ENCODE data around the gene SANBR.
"Not testable (repeated sequence)": the region's sequence is repeated elsewhere in the genome, so short reads cannot be mapped to it uniquely, and the experiment has no call there.

Gene SANBR

DNA sequence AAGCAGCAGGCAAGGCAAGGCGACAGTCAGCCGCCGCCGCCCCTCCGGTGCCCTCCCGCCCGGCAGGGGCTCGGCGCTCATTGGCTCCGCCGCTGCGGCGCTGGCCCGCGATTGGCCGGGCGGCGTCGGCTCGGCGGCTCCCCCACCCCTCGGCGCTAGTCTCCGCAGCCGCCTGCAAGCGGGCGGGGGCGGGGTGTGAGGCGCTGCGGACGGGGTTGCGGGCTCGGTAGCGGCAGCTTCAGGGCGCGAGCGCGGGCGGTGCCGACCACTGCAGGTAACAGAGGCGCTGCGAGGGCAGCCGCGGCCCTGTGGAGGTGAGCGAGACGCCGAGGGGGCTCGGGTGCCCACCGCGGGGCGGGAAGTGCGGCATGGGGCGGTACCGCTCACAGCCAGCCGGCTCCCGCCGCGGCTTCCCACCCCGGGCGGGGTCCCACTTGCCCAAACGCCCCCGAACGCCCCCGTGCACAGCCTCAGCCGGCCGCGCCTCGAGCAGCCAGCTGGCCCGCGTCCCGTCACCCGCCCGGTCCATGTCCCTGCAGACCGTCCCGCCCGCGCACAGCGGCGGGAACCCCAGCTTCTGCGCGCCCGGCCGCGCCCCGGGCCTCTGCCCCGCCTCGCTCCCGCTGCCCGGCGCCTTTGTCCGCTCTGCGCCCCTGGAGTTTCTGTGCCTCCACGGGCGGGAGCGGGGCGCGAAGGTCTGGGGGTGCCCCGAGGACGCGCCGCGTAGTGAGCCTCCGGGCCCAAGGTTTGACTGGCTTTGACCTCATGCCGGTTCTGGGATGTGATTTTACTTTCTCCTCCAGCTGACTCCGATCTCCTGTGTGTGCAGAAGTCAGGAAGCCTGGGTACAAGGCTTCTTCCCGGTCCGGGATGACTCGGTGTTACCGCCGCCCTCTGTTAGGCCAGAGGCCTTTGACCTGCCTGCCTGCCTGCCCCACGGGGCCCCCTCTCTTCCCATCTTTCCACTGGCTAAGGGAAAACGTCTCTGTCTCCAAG, at the start of gene SANBR:
Gene SANBR, plus strand, starts transcription at position 158 of the 996 bp plus-strand sequence. CDS start 4,480 bp downstream, outside the sequence.
- DNase-seq, result peak; percentile 96

DNA sequence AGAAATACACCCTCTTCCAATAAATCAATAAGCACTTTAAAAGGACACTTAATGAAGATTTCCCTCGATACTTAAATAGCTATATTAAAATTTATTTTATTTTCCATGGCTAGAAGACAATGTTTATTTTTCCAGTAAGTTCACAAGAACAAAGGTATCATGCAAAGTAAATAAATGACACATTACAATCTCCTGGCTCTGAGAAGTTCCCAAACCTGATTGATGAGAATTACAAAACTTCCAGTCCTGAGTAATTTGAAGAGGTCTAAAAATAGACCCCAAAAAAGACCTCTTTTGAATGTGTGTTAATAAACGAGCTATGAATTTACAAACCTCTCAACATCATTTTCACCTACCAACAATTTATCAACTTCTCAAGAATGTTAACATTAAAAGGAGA, 49.7 kb upstream of the SANBR start:
- peak; percentile 81 for DNase-seq

DNA sequence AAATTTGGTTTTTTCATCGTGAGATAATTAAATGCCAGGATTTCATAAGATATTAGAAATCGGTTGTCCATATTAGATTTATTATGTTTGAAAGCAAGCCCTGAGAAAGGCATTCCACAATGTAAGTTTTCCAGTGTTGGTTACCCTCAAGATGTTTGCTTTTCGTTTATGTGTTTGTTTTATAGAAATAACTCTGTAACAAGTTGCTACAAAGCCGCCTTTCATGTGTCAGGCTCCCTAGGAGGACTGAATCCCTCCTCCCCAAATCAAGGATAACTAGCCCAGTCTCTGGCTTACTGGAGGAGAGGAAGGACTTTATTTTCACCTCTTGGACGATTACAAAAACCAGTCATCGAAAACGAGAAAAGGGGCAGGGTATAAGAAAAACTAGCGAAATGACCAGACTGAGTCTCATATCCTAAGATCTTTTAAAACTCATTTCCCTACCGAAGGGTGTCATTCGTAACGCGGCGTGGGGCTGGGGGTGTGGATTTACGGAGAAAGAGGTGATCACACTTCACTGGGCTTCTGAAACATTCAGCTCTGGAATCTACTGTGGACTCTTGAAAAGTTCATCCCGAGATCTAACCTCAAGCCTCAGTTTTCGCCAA, 49.2 kb upstream of the SANBR start:
- DNase-seq, result peak; percentile 62

DNA sequence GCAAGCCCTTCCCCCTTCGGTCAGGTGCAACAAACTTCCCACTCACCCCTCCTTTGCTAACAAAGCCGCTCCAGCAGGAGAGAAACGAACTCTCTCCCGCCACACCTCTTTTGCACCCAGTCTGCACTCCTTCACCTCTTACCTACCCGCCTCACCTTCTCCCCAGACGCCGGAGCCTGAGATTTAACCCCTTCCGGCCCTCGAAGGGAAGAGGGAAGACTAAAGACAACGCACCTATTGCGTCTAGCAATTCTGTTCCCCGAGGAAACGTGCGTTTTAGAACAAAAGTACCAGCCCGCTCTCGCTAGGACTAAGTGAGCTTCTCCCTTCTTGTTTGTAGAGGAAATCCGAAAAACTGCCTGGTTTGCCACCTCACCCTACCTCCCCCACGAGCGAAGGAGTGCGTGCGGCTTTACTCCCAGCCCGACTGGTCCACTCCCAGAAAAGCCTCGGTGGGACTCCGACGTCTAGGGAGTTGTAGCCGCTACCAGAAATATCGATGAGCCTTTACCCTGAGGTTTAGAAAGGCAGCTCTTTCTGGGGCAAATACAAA, 48.6 kb upstream of the SANBR start:
- DNase-seq, result peak; percentile 94

DNA sequence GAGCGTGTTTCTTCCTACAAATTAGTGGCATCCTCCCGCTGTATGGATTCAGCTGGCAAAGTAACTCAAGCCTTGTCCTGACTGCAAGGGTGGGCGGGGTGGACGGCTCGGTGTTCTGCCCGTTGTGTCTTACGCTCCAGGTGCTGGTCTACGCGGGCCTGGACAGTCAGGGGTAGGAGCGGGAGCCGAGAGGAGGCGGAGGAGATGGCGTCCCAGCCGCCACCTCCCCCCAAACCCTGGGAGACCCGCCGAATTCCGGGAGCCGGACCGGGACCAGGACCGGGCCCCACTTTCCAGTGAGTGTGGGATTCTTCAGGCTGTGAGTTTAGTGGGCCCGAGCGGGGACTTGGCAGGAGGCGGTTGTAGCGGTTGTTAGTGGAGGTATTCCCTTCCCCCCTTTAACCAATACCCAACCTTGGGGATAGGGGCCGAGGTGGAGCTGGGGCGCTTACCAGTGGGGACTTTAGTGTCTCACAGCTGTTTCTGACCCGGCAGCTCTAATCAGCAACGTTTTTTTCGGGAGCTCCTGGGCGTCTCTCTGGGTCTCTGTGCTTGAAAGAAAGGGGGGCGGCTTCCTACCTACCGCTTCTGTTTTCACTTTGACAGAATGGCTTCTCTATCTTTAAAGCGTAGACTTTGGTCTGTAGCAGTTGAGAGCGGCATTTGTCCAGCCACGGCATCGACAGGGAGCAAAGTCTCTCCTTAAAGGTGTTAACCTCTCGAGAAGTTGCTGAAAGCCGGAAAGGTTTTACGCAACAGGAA, 47.9 kb upstream of the SANBR start, which contains the start of the genes PEX13 and PUS10:
Gene PEX13, plus strand, starts transcription at position 165 of the 762 bp plus-strand sequence. Its CDS starts 40 bp downstream, at position 205.
Gene PUS10, minus strand, starts transcription at position 700 of the 762 bp plus-strand sequence. CDS start 6,365 bp downstream, outside the sequence.
- DNase-seq, result peak; percentile 94

DNA sequence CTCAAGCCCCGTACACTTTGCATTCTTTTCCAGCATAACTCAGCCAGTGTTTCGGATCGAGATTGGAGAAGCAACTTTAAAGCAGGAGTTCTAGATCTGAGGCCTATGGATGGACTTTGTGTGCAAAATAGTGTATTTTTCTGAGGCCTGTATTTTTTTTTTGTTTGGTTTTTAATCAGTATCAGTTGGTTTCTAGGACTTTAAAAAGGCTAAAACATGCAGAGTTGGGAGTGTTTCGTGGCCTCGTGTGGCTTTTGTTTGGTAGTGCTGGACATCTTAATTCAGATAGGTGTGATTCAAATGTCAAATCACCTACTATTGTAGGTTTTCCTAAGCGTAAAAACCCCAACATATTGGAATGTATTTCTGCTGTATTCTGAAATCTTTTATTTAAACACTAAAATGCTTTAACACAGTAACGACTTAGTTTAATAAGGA, 47.3 kb upstream of the SANBR start:
- peak; percentile 49 for DNase-seq

DNA sequence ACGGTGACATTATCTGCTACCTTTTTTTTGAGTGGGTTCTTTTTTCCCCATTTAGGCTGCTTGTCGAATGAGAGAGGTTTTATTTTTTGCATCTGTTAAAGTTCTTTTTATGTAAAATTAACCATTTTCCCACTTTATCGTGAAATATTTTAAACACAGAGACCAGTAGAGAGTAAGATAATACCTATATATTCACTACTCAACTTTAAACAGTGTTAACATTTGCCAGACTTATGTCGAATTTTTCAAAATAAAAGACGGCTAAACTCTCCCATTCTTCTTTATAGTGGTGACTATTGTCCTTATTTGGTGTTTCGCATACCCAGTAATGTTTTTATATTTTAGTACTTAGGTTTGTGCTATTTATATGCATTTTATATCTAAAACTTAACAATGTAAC, 46.9 kb upstream of the SANBR start:
- no peak for DNase-seq

DNA sequence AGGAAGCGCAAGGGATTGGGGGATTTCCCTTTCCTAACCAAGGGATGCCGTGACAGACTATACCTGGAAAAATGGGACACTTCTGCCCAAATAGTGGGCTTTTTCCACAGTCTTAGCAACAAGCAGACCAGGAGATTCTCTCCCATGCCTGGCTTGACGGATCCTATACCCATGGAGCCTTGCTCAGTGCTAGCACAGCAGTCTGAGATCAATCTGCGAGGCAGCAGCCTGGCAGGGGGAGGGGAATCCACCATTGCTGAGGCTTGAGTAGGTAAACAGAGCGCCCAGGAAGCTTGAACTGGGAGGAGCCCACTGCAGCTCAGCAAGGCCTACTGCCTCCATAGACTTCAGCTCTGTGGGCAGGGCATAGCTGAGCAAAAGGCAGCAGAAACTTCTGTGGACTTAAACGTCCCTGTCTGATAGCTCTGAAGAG, 44.4 kb upstream of the SANBR start:
- DNase-seq, result no peak

DNA sequence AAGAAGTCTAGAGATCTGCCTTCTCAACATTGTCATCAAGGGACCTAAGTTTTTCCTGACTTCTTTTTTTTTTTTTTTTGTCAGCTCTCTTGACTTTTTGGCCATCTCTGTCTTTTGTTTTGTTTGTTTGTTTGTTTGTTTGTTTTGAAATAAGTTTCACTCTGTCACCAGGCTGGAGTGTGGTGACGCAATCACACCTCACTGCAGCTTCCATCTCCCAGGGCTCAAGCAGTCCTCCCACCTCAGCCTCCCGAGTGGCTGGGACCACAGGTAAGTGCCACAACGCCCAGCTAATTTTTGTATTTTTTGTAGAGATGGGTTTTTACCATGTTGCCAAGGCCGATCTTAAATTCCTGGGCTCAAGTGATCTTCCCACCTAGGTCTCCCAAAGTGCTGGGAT, 42.0 kb upstream of the SANBR start:
- DNase-seq, result no peak

DNA sequence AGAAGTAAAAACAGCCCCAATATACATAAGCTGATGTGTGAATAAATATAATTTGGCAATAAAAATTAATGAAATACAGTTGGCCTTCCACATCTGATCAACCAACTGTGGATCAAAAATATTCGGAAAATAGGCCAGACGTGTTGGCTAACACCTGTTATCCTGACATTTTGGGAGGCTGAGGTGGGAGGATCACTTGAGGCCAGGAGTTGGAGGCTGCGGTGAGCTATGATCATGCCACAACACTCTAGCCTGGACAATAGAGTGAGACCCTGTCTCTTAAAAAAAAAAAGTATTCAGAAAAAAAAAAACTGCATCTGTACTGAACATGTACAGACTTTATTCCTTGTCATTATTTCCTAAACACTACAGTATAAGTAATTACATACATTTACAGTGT, 36.1 kb upstream of the SANBR start:
- DNase-seq, result no peak

DNA sequence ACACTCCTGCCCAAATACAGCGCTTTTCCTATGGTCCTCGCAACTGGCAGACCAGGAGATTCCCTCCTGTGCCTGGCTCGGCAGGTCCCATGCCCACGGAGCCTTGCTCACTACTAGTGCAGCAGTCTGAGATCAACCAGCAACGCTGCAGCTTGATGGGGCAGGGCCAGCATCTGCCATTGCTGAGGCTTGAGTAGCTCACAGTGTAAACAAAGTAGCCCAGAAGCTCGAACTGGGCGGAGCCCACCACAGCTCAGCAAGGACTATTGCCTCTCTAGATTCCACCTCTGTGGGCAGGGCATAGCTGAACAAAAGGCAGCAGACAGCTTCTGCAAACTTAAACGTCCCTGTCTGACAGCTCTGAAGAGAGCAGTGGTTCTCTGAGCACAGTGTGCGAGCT, 31.1 kb upstream of the SANBR start:
- not testable (repeated sequence) for DNase-seq

DNA sequence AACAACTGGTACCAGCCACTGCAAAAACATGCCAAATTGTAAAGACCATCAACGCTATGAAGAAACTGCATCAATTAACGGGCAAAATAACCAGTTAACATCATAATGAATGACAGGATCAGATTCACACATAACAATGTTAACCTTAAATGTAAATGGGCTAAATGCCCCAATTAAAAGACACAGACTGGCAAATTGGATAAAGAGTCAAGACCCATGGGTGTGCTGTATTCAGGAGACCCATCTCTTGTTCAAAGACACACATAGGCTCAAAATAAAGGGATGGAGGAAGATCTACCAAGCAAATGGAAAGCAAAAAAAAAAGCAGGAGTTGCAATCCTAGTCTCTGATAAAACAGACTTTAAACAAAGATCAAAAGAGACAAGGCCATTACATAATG, 29.0 kb upstream of the SANBR start:
- DNase-seq, result not testable (repeated sequence)

DNA sequence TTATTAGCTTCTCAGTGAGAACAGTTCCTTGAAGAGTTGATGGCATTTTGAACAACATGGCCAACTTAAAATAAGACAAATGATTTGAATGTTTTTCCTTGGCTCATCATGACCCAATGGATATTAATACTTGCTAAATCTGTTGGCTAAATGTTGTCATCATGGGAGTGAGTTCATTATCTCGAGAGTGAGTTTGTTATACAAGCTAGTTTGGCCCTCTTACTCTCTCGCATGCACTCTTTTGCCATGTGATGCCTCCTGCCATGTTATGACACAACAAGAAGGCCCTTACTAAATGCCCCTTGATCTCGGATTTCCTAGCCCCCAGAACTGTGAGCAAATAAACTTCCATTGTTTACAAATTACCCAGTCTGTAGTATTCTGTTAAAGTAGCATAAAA, 22.9 kb upstream of the SANBR start:
- no peak for DNase-seq

DNA sequence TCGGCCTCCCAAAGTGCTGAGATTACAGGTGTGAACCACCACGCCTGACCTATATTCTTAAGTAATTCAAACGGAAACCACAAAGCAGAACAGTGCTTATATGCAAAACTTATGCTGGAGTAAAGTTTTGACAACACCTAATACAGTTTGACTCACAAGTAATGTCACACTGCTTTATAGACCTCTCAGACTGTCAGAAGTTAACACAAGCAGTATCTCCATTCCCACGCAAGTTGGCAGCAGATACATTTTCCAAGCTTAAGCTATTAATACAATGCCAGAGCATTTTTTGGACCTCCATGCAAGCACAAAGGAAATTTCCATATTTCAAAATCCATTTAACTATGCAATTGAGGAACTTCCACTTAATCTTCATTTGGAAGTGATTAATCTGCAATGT, 21.0 kb upstream of the SANBR start:
- no peak for DNase-seq

DNA sequence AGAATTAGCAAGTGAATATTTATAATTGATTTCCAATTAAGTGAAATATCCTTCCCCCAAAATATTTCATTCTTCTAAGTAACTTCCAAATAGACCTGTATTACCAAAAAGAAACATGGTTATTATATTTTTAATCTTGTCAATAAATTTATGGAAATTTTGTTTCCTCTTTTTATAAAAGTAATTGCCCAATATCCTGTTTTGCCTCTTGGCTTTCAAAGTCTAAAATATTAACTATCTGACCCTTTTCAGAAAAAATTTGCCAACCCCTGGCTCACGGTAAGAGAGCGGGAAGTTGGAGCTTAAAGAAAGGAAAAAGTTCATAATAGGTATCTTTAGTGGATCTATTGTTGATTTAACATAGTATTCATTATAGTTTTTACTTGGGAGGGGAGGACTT, 20.4 kb upstream of the SANBR start:
- no peak for DNase-seq

DNA sequence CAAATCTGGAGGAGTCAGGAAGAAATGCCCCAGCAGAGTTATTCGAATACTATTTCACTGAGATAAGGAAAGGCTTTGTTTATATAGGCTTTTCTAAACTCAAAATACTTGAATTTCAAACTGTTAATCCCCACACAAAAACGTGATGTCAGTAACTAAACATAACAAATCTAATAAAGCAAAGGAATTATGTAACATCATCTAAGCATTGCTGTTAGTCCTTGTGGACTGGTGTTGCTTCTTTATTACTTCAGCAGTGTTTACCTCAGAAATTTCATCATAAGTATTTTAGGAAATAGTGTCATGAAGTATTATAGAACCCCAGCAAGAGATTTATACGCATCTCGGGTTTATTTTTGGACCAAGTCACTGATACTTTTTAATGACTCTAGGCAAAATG, 19.7 kb upstream of the SANBR start:
- no peak for DNase-seq

DNA sequence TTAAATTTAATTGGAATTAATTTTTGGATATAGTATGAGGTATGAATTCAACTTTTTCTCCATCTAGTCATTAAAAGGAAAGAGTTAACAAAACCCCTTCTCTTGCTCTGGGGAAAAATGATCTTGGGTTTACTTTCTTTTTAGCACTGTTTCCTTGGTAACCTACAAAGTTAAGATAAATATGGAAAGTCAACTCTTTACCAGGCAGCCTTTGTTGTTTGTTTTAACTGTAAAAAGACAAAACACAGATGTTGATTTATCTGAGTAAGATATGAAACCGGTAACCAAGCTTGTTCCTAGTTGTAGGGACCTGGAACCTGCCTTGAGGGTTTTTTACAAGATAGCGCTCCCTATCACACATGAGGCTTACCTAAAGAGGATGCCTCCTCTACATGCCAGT, 10.1 kb upstream of the SANBR start:
- peak; percentile 57 for DNase-seq

DNA sequence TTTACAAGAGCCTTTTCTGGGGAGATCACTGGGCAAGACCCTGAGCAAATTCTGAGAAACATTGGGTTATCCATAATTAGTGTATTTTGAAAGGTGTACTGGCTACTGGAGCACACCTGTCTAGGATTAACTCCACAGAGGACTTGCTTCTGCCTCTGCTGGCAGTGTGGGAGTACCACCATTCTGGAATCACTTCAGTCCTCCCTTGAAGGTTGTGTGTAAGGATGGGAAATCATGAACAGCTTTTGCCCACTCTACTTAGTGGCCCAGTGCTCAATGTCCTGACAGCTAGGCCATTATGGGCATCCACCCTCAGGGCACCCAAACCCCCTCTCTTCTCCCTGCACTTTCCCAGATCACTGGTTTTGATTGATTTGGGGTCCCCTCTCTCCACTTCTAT, 8.1 kb upstream of the SANBR start:
- DNase-seq, result no peak

DNA sequence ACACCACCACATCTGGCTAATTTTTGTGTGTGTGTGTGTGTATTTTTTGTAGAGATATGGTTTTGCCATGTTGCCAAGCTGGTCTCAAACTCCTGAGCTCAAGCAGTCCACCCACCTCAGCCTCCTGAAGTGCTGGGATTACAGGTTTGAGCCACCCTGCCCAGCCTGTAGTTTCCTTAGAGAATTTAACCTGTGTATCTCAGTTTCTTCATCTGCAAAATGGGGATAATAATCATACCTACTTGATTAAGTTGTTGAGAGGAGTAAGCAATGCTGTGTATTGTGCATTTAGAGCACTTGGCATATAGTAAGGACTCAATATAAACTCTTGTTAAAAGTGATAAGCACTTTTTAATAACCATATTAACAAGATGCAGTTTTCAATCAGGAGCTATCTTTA, 6.3 kb upstream of the SANBR start:
- no peak for DNase-seq

DNA sequence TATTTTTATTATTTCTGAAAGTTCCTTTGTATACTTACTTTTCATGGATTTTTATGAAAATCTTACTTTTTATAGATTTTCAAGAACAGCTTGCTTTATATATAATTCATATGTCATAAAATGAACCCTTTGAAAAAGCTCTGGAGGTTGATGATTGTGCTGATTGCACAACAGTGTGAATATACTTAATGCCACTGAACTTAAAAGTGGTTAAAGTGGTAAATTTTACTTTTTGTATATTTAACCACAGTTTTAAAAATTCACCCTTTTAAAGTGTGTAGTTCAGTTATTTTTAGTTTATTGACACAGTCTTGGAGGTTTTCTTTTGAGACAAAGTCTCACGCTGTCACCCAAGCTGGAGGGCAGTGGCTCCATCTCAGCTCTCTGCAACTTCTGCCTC, 8.4 kb downstream of the SANBR start:
- DNase-seq, result no peak

DNA sequence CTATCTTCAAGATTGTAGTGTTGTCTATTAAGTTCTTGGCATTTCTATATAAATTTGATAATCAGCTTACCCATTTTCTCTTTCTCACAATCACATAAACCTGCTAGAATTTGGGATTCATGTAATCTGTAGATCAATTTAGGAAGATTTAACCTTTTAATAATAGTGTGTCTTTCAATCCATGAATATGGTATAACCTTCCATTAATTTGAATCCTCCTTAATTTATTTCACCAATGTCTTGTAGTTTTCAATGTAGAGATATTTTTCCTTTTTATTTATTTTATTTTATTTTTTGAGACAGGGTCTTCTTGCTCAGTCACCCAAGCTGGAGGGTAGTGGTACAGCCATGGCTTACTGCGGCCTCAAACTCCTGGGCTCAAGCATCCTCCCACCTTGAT, 20.2 kb downstream of the SANBR start:
- DNase-seq, result no peak

DNA sequence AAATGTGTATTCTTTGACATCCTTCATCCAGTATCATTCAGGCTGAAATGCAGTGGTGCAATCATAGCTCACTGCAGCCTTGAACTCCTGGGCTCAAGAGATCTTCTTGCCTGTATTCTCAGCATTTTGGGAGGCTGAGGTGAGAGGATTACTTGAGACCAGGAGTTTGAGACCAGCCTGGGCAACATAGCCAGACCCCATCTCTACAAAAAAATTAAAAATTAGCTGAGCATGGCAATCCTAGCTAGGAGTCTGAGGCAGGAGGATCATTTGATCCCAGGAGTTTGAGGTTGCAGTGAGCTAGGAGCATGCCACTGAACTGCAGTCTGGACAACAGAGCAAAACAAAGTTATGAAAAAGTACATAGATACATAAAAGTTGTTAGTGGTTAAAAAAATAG, 24.1 kb downstream of the SANBR start:
- DNase-seq, result no peak

Data from DMS53 (cell line).